NCI-H146 (cell line): ENCODE measurements around the gene TPST1.

ENCODE experiments used
- DNase-seq: peaks from one replicate; lab custom pipeline; 2025; lab: John Stamatoyannopoulos, UW

TPST1 gene

DNA sequence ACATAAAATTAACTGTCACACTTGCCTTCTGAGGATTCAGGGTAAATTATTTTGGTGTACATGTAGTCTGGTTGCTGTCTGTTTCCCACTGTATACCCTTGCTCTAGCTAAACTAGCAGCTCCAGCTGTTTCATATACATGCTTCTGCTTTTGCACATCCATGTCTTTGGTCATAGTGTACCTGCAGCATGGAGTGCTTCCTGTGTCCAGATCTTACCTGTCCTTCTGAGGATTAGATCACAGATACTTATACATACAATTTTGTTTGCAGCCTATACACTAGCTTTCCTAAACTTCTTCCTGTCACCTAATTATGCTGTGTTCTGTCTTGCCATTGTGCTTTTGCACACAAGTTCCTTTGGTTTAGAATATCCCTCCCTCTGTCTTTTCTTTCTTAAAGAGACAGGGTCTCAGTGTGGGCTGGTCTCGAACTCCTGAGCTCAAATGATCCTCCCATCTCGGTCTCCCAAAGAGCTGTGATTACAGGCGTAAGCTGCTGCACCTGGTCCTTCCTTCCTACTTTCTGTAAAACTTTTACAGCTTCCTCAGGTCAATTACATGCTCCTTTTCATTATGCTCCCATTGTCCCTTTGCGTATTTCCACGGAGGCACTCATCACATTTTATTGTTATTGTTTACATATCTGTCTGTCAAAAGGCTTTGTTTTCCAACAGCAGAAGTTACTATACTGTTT lies 33.8 kb downstream of the TPST1 start:
- no peak for DNase-seq

DNA sequence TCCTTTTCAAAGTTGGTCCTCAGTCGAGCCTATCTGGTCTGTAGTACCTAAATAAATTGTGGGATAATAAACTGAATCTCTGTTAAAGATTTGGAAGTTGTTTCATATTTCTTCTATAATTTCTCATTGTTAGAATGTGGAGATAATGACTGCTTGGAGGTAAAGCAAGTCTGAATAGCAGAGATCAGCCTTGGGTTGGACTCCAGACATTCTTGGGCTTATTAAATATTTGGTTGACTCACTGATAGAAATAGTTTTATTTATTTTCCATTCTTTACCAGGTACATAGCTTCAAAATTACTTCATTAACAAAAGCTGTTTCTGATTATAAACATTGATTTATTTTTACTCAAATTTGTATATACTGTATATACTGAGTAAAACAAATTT lies 34.3 kb downstream of the TPST1 start:
- no peak for DNase-seq

DNA sequence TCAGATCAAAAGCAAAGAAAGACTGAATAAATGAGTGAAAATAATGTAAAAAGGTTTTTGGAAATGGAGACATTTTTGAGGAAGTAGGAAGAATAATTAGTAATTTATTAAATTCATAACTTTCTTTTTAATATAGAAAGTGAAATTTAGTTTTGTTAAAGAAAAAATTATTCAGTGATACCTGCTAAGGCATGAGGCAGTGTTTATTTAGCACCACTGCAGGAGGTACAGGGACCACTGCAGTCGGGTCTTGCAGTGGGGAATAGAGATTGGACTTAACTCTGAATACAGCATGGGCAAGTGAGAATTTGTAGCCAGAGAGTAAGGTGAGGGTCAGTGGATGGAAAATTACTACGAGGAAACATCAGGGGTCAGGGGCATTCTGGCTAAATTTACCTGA lies 39.9 kb downstream of the TPST1 start:
- no peak for DNase-seq

DNA sequence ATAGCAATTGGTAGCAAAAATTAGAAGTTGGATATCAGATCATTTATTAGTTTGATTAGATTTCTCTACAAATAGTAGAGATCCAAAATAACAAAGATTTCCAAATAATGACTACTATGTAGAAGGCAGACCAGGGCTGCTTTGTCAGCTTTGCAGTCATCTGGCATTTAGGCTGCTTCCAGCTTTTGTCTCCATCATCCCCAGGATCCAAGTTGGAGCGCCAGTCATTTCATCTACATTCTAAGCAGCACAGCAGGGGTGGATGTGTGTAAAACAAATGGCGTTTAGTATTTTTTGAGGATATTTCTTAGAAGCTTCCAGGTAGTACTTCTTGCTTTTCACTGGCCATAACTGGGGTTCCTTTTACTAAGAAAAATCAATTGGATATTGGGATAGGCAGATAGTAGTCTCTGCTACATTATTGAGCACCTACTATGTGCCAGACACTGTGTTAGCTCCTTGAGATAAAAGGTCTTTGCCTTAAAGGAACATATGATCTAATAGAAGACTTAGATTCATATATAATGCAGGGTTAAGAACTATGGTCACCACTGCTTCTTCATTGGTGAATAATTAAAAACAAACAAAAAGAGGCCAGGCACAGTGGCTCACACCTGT lies 41.5 kb downstream of the TPST1 start:
- peak; percentile 24 for DNase-seq

DNA sequence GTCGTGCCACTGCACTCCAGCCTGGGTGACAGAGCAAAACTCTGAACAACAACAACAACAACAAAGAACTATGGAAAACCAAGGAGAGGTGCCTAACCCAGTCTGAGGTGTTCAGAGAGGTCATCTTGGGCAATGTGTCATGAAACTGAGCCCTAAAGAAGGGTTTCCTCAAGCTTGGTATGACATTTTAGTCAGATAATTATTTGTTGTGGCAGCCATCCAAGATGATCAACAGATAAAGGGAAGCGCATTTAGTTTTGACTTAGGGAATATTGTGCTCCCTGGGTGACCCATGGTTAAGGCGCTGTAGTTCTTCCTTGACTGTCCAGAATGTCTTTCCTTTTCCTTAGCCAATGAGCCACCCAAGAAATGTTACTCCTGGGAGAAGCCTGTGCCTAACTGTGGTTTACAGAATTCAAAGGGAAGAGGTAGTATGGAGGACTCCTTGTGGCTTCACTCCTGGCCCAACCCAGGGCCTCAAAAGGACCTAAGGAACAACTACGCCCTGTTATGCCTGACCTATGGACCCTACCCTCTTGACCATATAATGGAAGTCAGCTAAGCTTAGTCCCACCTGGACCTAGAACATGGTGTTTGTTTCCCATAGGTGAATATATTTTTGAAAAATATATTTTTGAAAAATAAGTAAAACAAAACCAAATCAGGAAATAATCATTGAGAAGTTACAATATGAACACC lies 42.4 kb downstream of the TPST1 start:
- DNase-seq, result peak; percentile 4

DNA sequence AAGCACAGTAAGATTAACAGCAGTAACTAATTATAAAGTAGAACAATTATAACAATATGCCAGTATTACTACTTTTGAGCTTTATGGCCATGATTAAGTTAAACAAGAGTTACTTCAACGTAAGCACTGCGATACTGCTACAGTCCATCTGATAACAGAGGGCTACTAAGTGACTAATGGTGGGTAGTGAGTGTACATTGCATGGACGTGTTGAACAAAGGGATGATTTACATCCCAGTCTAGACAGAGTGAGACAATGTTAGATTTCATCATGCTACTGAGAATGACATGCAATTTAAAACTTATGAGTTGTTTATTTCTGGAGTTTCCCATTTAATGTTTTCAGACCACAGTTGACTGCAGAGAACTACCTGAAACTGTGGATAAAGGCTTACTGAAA lies 45.6 kb downstream of the TPST1 start:
- no peak for DNase-seq

DNA sequence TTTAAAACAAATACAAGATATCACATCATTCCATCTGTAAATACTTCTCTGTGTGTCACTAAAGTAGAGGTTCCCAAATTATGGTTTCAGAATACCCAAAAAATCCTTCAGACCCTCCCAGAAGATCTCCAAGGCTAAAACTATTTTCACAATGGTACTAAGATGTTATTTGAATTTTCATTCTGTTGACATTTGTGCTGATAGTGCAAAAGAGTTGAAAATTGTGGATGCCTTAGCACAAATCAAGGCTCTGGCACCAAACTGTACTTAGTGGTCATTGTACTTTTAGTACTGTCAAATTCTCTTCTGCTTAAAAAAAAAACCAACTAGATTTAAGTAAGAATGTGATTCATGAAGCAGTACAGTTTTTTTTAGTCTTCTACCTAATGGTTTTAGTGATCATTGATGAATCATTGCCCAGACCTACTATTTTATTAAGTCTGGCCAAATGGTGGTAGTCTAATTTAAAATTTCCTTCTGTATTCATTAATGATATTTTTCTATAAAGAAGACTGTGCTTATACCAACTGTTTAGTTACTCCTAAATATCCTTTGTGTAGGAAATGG lies 50.5 kb downstream of the TPST1 start:
- DNase-seq, result no peak

DNA sequence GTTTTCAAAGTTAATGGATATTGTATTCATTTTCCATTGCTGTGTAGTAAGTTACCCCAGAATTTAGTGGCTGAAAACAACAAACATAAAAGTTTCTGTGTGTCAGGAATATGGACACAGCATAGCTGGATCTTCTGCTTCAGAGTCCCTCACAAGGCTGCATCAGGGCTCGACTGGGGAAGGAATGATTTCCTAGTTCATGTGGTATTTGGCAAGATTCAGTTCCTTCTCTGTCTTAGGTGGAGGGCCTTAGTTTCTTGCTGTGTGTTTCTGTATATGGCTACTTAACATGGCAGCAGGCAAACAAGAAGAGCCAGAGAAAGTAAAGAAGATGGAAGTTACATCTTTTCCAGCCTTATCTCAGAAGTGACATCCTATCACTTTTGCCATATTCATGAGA lies 51.1 kb downstream of the TPST1 start:
- DNase-seq, result no peak

DNA sequence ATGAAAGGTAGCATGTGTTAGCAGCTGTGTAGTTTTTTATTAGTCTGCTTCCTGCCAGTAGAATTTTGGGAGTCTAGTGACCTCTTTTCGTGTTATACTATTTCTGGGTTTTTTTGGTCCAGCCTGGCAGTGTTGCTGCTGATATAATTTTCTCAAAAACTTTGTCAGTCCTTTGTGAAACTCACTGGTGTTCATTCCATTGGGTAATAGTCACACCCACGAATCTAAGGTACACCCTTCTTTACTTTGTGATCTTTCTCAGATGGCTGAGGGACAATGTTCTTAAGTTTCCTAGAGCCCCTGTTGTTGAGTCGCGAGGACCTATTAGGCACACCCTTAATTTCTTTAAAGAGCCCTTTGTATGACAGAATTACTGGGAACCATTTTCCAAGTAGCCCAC lies 52.3 kb downstream of the TPST1 start:
- no peak for DNase-seq

DNA sequence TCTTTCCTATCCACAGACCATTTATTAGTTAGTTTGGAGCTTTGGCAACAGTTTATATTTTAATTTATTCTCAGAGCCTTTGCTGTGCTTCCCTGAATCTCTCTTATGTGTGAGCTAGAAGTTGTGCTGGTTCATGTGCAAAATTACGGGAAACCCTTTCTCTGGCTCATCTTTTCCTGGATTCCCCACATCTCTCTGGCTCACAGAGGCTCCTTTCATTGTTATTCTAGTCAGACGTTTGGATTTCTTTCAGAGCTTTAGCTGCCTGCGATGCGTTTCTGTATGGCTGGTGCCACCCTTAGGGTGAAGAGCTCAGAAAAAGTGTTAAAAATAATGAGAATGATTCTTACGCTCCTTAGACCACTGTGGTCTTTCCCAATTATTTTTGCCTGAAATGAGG lies 53.3 kb downstream of the TPST1 start:
- no peak for DNase-seq

DNA sequence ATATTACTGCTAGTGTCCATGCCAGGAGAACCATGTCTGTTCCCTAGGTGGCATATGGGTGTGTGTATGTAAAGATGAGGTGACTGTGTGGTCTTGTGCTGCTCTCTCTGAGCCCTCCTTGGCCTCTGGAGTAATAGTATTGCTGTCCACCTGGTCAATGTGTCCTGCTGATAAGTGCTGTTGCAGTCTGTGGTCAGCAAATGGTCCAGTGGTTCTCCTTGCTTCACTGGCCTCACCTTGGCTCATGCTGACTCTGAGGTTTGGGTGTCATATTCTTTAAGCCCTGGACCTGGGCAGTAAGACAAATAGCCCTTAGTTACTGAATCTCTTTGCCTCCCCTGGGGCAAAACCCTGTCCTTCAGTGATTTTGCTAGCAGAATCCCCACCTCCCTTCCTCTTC lies 56.8 kb downstream of the TPST1 start:
- no peak for DNase-seq

DNA sequence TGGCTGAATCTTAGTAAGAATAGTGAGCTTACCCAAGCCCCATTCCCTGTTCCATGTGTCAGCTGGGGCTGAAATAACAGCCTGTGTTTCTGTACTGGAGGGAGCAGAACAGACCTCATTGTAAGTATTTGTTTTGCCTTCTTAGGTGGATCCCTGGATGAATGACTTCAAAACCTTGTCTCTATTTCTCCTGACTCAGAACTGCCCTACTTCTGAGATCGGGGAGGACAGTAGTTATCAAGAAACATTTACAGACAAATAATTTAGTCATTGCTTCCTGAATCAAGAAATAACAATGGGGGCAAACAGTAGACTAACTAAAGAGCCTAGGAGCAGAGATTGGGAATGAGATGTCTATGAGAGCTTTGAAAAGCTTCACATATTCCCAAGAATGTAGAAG lies 58.8 kb downstream of the TPST1 start:
- no peak for DNase-seq

DNA sequence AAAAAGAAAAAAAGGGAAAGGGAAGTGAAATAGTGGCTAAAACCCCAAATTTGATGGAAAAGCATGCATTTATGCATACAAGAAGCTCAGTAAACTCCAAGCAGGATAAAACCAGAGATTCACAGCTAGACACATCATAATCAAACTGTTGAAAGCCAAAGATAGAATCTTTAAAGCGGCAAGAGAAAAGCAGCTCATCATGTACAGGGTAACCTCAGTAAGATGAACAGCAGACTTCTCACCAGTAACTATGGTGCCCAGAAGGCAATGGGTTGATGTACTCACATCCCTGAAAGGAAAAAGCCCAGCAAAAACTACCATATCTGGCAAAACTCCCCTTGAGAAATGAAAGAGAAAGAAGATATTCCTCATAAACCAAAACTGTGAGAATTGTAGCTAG lies 60.4 kb downstream of the TPST1 start:
- peak; percentile 13 for DNase-seq

DNA sequence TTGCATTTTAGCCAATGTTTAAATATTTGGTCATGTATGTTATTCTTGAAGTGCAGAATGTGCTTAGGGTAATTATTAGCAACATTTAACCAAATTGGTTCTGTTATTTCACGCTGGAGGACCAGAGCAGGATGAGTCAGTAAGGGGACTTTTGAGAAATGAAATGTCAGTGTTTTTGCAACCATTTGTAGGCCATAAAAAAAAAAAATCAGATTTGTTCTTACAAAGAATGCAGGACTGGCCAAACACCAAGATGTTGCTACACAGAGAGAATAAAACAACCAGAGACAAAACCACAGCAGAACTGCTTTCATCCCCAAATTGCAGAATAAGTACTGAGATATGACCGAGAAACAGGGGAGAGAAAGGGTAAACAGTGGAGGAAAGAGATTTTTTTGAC lies 62.1 kb downstream of the TPST1 start:
- no peak for DNase-seq

DNA sequence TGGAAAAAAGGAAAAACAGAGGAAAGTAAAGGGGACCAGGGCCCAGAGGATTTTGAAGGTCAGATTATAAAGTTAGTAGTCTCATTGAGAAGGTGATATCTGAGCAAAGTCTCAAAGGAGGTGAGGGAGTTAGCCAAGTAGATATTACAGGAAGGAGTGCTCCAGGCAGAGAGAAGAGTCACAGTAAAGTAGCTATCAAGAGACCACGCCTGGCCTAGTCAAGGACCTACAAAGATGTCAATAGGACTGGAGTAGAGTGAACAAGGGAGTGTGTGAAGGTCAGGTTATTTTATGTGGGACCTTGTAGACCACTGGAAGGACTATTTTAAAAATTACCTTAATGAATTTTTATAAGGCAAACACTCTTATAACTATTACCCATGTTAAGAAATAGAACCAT lies 64.8 kb downstream of the TPST1 start:
- DNase-seq, result no peak

DNA sequence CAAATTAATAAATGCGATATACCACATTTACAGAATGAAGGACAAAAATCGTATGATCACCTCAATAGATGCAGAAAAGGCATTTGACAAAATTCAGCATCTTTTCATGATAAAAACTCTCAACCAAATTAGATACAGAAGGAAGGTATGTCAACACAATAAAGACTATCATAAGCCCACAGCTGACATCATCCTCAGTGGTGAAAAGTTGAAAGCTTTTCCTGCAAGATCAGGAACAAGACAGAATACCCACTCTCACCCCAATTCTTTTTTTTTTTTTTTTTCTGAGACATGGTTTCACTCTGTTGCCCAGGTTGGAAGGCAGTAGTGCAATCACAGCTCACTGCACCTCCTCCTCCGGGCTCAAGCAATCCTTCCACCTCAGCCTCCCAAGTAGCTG lies 67.2 kb downstream of the TPST1 start:
- DNase-seq, result no peak

DNA sequence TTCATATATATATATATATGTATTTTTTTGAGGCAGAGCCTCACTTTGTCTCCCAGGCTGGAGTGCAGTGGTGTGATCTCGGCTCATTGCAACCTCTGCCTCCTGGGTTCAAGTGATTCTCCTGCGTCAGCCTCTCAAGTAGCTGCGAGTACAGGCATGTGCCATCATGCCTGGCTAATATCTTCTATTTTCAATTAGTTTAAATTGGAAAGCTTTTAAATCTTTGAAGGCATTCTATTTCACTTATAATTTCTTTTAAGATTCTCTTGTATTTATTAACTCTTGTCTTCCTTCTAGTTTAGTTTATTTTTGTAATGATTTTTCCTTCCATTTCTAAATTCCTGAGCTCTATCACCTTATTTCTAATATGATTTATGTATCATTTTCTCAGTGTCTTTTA lies 71.2 kb downstream of the TPST1 start:
- no peak for DNase-seq

DNA sequence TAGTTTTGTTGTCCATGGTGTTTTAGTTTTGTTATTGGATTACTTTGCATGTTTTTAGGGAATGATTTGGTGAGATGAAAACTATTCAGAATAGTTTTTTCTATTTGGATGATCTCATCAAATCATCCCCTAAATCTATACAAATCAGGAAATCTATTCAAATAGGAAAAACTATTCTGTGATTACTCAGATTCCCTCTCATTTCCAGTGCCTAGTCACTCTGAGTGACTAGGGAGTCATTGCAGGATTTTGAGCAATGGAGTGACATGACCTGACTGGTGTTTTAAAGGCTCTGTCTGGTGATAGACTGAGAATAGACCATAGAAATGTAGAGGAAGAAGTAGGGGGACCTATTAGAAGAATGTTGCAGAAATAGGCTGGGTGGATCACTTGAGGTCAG lies 72.4 kb downstream of the TPST1 start:
- no peak for DNase-seq

DNA sequence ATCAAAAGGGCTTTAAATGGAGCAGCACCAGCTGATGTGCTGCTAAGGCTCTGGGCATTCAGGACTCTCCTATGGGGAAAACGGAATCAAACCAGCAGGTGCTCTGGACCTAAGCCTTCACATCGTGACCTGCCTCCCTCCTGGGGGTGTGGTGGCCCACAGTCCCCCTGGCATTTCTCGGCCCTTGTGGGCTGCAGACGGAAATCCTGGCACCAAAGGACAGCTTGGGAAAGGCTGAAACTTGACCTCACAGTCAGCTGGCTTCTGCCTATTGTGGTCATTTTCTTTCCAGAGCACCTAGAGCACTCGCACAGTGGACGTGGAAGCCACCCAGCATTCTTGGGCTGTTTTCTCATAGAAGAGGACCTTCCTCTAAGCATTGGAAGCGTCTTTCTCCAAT lies 74.8 kb downstream of the TPST1 start:
- no peak for DNase-seq

DNA sequence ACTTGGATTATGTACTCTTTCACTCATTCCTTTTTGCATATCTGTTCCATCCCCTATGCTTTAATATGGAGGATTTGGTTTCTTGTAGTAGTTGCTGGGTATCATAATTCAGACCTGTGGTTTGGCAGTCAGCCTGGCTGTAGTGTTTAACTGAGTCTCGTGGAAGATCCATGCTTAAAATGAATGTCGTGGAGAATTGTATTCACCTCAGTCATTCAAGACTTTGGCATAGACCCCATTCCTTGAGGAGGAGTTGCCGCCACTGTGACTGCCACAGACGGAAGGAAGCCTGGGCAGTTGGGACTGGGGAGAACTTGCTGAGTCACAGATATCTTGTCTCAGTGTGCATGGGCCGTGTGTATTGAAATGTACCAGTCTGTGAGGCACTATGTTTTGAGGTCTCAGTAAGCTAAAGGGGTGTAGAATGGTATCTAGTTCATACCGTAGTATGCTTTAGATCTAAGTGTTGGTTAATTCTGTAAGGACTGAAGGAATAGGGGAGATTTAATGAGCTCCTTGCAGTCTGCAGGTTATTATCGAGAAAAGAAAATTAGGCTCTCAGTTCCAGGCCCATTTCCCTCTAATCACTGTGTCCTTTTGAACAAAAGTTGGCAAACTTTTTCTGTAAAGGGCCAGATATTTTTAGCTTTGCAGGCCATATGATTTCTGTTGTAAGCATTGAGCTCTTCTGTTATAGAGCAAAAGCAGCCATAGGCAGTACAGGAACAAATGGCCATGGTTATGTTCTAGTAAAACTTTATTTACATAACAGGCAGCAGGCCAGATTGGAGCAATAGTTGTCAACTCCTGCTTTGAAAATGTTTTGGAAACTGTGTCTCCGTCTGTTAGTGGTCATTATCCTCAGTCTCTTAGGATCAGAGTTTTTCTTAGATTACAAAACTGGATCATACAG lies 76.8 kb downstream of the TPST1 start:
- DNase-seq, result no peak

DNA sequence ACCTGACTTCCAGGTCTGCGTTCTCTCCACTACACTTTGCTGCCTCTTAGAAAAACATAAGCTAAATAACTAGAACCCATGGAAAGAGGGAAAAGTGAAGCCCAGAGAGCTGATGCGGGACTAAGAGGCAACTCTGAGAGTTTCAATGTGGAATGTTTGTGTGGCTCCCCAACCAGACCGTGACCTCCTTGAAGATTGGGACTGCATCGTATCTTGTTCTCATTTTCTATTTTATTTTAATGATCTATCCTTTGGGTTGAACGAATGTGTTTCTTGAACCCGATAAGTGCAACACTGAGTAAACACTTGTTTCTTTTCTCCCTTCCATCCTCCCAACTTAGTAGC lies 77.4 kb downstream of the TPST1 start:
- no peak for DNase-seq
